ENCODE measurements around the gene OR9I1.

Gene OR9I1

GRCh38 chr11:58125469-58125868 lies at the start of gene OR9I1:
OR9I1 (minus strand) TSS chr11:58125530; CDS start chr11:58119444, 6,086 bp downstream.
- DNase-seq: no peak

DNA sequence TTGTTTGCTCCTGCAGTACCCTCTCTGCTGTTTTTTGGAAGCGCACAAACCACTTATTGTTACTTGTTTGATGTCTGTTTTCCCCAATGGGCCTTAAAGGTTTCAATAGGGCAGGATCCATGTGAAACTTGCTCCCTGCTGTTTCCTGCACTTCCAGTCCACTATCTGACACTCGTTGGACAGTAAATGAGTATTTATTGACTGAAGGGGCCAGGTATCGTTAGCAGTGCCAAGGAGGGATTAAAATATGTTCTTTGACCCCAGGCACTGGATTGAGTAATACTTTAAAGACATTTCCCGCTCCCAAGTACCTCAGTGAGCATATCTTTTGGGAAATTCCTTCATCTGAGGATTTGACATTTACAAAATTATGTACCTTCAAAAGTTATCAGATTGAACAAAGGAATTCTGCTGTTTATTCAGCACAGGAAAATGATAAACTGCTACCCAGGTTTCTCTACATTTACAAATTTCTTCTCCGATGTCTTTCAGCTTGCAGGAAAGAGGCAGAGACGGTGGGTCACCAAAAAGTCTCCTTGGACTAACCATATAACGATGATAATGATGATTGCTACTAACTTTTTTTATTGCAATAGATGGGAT lies 40.3 kb upstream of the OR9I1 start:
- no peak for DNase-seq

- DNase-seq: no peak
These were observed 39.7 kb upstream of the OR9I1 start for GRCh38 chr11:58164990-58165389.

GRCh38 chr11:58164389-58164788 lies 39.1 kb upstream of the OR9I1 start:
- no peak for DNase-seq

- no peak for DNase-seq
These were observed 27.5 kb upstream of the OR9I1 start for GRCh38 chr11:58152781-58153180.

- no peak for DNase-seq
These were observed 17.4 kb upstream of the OR9I1 start for GRCh38 chr11:58142761-58143160.

- no peak for DNase-seq
These were observed 9.8 kb upstream of the OR9I1 start for GRCh38 chr11:58135171-58135570.

DNA sequence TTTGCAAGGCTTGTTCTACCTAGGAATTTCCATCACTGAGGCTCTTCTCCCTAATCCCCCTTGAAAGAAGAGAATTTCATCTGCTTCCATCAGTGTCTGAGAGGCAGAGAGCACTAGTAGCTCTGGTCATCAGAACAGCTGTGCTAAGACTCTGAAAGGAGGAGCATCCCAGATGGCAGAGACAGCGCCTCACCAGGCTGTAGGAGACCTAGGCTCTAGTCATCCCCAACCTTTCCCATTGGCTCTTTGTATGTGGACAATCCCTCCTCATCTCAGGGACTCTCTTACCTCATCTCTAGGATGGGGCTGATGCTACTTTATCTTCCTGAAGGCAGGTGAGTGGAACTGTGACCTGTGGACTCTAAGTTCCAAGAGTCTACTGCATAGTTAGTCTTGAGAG lies 8.8 kb upstream of the OR9I1 start:
- DNase-seq: no peak

- no peak for DNase-seq
These were observed 8.2 kb upstream of the OR9I1 start for GRCh38 chr11:58133309-58134076.

GRCh38 chr11:58127350-58127749 lies 2.0 kb upstream of the OR9I1 start:
- no peak for DNase-seq

GRCh38 chr11:58121096-58121495 lies 4.2 kb downstream of the OR9I1 start:
- DNase-seq: no peak

DNA sequence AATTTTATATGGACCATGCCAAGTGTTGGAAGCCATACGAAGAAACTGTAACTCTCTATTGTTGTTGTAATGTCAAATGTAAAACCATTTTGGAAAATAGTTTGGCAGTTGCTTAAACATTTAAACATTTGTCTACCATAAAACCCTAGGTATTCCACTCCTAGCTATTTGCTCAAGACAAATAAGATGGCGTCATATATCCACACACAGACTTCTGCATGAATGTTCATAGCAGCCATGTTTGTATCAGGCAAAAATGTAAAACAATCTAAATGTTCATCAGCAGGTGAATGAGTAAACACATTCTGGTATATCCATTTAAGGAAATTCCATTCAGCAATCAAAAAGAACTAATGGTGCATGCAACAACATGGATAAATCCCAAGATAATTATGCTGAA lies 27.9 kb downstream of the OR9I1 start:
- no peak for DNase-seq

DNA sequence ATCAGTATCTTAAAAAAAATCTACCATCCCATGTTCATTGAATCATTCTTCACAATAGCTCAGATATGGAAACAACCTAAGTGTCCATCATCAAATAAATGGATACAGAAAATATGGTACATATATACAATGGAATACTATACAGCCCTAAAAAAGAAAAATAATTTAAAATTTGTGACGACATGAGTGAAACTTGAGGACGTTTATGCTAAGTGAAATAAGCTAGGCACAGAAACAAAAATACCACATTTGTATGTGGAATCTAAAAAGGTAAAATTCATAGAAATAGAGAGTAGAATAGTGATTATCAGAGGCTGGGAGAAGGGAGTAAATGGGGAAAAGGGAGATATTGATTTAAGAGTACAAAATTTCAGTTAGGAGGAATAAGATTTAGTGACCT lies 38.8 kb downstream of the OR9I1 start:
- no peak for DNase-seq

DNA sequence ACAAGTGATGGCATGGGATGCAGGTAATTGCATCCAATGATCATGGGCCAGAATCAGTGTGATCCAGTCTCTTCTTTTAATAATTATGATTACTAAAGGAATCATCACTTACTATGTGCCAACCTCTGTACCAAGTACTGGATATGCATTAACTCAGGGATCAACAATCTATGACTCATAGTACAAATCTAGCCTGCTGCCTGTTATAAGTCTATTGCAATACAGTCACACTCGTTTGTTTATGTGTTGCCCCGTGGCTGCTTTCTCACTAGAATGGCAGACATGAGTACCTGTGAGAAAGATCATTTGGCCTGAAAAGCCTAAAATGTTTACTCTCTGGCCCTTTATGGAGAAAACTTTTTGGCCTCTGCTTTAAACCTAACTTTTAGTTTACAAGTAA lies 49.5 kb downstream of the OR9I1 start:
- no peak for DNase-seq

DNA sequence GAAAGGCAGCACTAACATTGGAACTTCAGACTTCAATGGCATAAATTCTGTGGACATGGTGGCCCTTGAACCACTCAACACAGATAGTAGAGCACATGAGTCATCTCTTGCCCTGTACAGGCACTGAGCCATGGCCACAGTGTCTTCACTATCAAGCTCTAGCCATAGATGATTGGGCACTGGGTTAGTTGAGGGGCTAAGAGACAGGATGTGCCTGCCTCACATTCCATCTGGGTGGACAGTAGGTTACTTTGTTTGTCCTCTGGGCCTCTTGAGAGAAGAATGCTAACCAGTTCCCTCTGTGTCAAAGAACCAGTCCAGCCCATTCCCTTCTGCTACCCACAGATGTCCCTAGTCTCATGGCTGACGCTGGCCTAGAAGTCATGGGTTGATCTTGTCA lies 54.7 kb downstream of the OR9I1 start:
- no peak for DNase-seq

DNA sequence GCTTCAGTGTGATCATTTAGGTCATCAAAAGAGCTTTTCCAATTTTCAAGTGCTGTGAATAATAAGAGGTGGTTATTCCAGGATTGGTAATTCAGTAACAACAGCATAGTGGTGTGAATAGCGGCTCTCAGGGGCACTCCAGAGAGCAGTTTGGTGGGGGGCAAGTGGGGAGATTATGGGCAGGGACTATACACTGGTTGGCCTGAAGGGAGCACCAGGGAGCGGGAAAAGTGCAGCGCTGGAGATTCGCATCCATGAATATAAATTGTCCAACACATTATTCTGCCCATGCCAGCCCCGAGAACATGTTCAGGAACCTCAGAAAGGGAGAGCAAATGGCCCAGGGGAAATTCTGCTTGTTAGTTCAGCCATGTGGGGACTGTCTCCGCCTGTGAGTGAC lies 56.7 kb downstream of the OR9I1 start:
- no peak for DNase-seq

GRCh38 chr11:58067685-58068084 lies 57.6 kb downstream of the OR9I1 start:
- no peak for DNase-seq
